Transverse colon (tissue), 4 donors: ENCODE measurements around the gene HACL1. TPM values are rescaled to one million over a fixed set of nuclear protein-coding genes. Genes with fewer than 3 reads are reported as not detected.
A peak's percentile ranks its signal among the peaks of the same experiment; 100 is the strongest.
"Not testable (repeated sequence)": the region's sequence is repeated elsewhere in the genome, so short reads cannot be mapped to it uniquely, and the experiment has no call there.

Experiments
- DNase-seq: peaks from one replicate; pipeline ENCODE4 v3.0.0-alpha.2; 2019
- H3K27ac ChIP-seq, 4 donors: fragments of 200-600 bp; sonication (generic); 2 replicates each; pipeline ENCODE4 v1.5.1; 2016 to 2018; ENCODE audit warnings: inconsistent platforms in 4 of 4
- H3K27me3 ChIP-seq: fragments of 200-600 bp; sonication (generic); 2 replicates; pipeline ENCODE4 v1.5.1; 2017; ENCODE audit warnings: inconsistent platforms
- H3K36me3 ChIP-seq, 4 donors: fragments of 200-600 bp; sonication (generic); 2 replicates each; pipeline ENCODE4 v1.5.1; 2017 to 2019; ENCODE audit warnings: inconsistent platforms in 4 of 4
- H3K4me1 ChIP-seq, 4 donors: fragments of 200-600 bp; sonication (generic); 2 replicates each; pipeline ENCODE4 v1.5.1; 2017 to 2020; ENCODE audit warnings: inconsistent platforms in 4 of 4
- H3K4me3 ChIP-seq, 4 donors: fragments of 200-600 bp; sonication (generic); 1 replicate in 1 of 4; 2 replicates in 3 of 4; pipeline versions ENCODE4 v1.5.1 to v1.6.1; 2017 to 2019; ENCODE audit warnings: inconsistent platforms in 4 of 4
- H3K9me3 ChIP-seq, 2 donors: fragments of 200-600 bp; sonication (generic); 2 replicates each; pipeline ENCODE4 v1.5.1; 2017 to 2019; ENCODE audit warnings: inconsistent platforms in 2 of 2
- CTCF ChIP-seq, 5 experiments: fragments of 200-600 bp in 3 of 5; fragments of 450-650 bp in 2 of 5; sonication (generic) in 3 of 5; IDR thresholded peaks; 1 replicate in 2 of 5; 2 replicates in 3 of 5; pipeline ENCODE4 v1.5.1; 2016 to 2017; ENCODE audit warnings: antibody characterized with exemption in 5 of 5, inconsistent platforms in 3 of 5, mild to moderate bottlenecking in 2 of 5, moderate library complexity in 1 of 5
- EP300 ChIP-seq: sonication (generic); formaldehyde crosslinking; IDR thresholded peaks from one replicate; pipeline ENCODE4 v1.6.1; 2017; ENCODE audit warnings: antibody characterized with exemption, low read depth
- POLR2A ChIP-seq: fragments of 450-650 bp; IDR thresholded peaks from one replicate; pipeline ENCODE4 v1.6.1; 2016; ENCODE audit warnings: antibody characterized with exemption, mild to moderate bottlenecking, moderate library complexity
- POLR2AphosphoS5 ChIP-seq, 3 donors: sonication (generic); formaldehyde crosslinking; IDR thresholded peaks; one replicate each; pipeline ENCODE4 v1.6.1; 2016; ENCODE audit warnings: antibody characterized with exemption in 3 of 3
- WGBS, 2 donors: methylation state at CpG; one replicate each; pipeline ENCODE4 v1.1.5; 2018; ENCODE audit warnings: low coverage in 1 of 2; 5-methylcytosine and 5-hydroxymethylcytosine counted together
- in situ Hi-C, 4 donors: fragments of 200-750 bp; cut with MboI; loops; one replicate each; pipeline versions ENCODE4 v1.15.0 to v1.15.1; 2017; ENCODE audit warnings: low sequenced_read_pairs in 3 of 4, low pct_ligation_motif_present in 1 of 4, low pct_unique_long_range_greater_than_20kb in 1 of 4
- intact Hi-C: fragments of 100-400 bp; cut with DNase I; formaldehyde crosslinking; loops from one replicate; pipeline ENCODE4 v1.15.1; 2023; ENCODE audit warnings: low total_unique reads
- total RNA-seq, 4 donors: library from RNA; depleted of rRNA; stranded (reverse); fragments of >200 nt; gene quantifications; one replicate each; pipeline ENCODE4 v1.1.0, GENCODE V29; 2016

Gene HACL1
- total RNA-seq, 4 donors from 2014 or later: 7.5 to 21.3 (median 17.1) TPM

GRCh38 chr3:15610082-15610759 lies 8.9 kb upstream of the HACL1 start:
- Histone ChIP-seq H3K4me3 (no peak overlapping the region), H3K27ac (peak overlapping the region in 1 of 4 donors; percentile 11), H3K27me3 (no peaks in the 10 kb centered on the region), H3K4me1 (peaks cover 5 to 57% (median 26%) of the 10 kb centered on the region in 4 donors), H3K9me3 (no peaks in the 10 kb centered on the region), H3K36me3 (no peaks in the 10 kb centered on the region)
- in situ Hi-C loops: no loop called here
- intact Hi-C loops: no loop called here
- TF ChIP-seq POLR2A (no peak), POLR2AphosphoS5 (IDR thresholded peaks at IDR 0.05) (no peak), EP300 (no peak), CTCF (IDR thresholded peaks at IDR 0.05) (no peak)
- DNase-seq: no peak
- WGBS, 2 donors: 80 to 93% methylated on average over 1 to 4 of the region's 4 CpGs

GRCh38 chr3:15606434-15606891 lies 5.1 kb upstream of the HACL1 start:
- intact Hi-C loops (no loop called here), in situ Hi-C loops (no loop called here)
- WGBS, 2 donors: 60 to 71% methylated on average over 1 to 2 of the region's 2 CpGs
- peak; percentile 47 for DNase-seq
- Histone ChIP-seq H3K4me3 (no peak overlapping the region), H3K27ac (peak overlapping the region; percentile 63 to 73 (median 70)), H3K4me1 (peaks cover 5 to 49% (median 23%) of the 10 kb centered on the region in 4 donors), H3K36me3 (no peaks in the 10 kb centered on the region), H3K27me3 (no peaks in the 10 kb centered on the region), H3K9me3 (no peaks in the 10 kb centered on the region)
- TF ChIP-seq POLR2AphosphoS5 (IDR thresholded peaks at IDR 0.05) (peak in 1 of 3 donors; percentile 41), POLR2A (no peak)

GRCh38 chr3:15604584-15604983 lies 3.2 kb upstream of the HACL1 start:
- H3K9me3 ChIP-seq, intact Hi-C loops, H3K4me3 ChIP-seq, DNase-seq, H3K27ac ChIP-seq, H3K36me3 ChIP-seq, in situ Hi-C loops, H3K27me3 ChIP-seq: not testable (repeated sequence)
- peaks cover 9 to 44% (median 30%) of the 10 kb centered on the region in 4 donors for H3K4me1 ChIP-seq
- WGBS, 2 donors: 91 to 100% methylated on average over 1 of the region's 1 CpG

- peak overlapping the region in 3 of 4 donors; percentile 91 to 94 (median 93) for H3K27ac ChIP-seq
- DNase-seq, intact Hi-C loops, H3K27me3 ChIP-seq, H3K36me3 ChIP-seq, H3K9me3 ChIP-seq, in situ Hi-C loops: not testable (repeated sequence)
- H3K4me1 ChIP-seq: peaks cover 10 to 32% (median 21%) of the 10 kb centered on the region in 4 donors
- WGBS, 2 donors: 87 to 88% methylated on average over 3 of the region's 3 CpGs
- H3K4me3 ChIP-seq: peak overlapping the region in 1 of 4 donors; percentile 81
Observed at GRCh38 chr3:15602816-15603215, 1.4 kb upstream of the HACL1 start.

GRCh38 chr3:15602146-15602536 lies 772 bp upstream of the HACL1 start:
- peaks cover 8 to 25% (median 15%) of the 10 kb centered on the region in 4 donors for H3K4me1 ChIP-seq
- H3K27ac ChIP-seq: peak overlapping the region; percentile 90 to 94 (median 92)
- TF ChIP-seq EP300 (no peak), CTCF (IDR thresholded peaks at IDR 0.05) (no peak), POLR2A (no peak), POLR2AphosphoS5 (IDR thresholded peaks at IDR 0.05) (no peak)
- peak overlapping the region; percentile 53 to 81 (median 67) for H3K4me3 ChIP-seq
- H3K9me3 ChIP-seq: no peaks in the 10 kb centered on the region
- intact Hi-C loops: no loop called here
- no peaks in the 10 kb centered on the region for H3K27me3 ChIP-seq
- WGBS, 2 donors: 0 to 3% methylated on average over 5 to 9 of the region's 9 CpGs
- no peak for DNase-seq
- no peaks in the 10 kb centered on the region for H3K36me3 ChIP-seq
- in situ Hi-C loops: no loop called here
